Left lung (tissue), 10 donors: ENCODE data around the gene C1GALT1C1. TPM values are rescaled to one million over a fixed set of nuclear protein-coding genes. Genes with fewer than 3 reads are reported as not detected.
A peak's percentile ranks its signal among the peaks of the same experiment; 100 is the strongest.

ENCODE experiments used
- ATAC-seq: fragments of 200-7000 bp; cut with Tn5 transposase; one replicate; pipeline ENCODE4 v1.9.1; 2020; ENCODE audit warnings: moderate library complexity
- DNase-seq, 4 donors: peaks; one replicate each; pipeline ENCODE4 v3.0.0-alpha.2; 2013 to 2020
- H3K27ac ChIP-seq, 2 donors: fragments of 200-600 bp; sonication (generic) in 1 of 2; one replicate each; pipeline versions ENCODE4 v1.5.0 to v1.8.0; 2020 to 2021
- H3K27me3 ChIP-seq, 2 donors: fragments of 200-600 bp; sonication (generic) in 1 of 2; one replicate each; pipeline versions ENCODE4 v1.5.0 to v1.8.0; 2020 to 2021
- H3K36me3 ChIP-seq, 2 donors: fragments of 200-600 bp; sonication (generic) in 1 of 2; one replicate each; pipeline versions ENCODE4 v1.5.0 to v1.8.0; 2020 to 2021
- H3K4me1 ChIP-seq, 2 donors: fragments of 200-600 bp; one replicate each; pipeline ENCODE4 v1.8.0; 2021
- H3K4me3 ChIP-seq, 2 donors: fragments of 200-600 bp; sonication (generic) in 1 of 2; one replicate each; pipeline versions ENCODE4 v1.5.0 to v1.8.0; 2020 to 2021; ENCODE audit warnings: mild to moderate bottlenecking in 1 of 2
- H3K9me3 ChIP-seq, 2 donors: fragments of 200-600 bp; sonication (generic) in 1 of 2; one replicate each; pipeline versions ENCODE4 v1.5.0 to v1.8.0; 2020 to 2021
- CTCF ChIP-seq, 2 donors: fragments of 200-600 bp; sonication (generic) in 1 of 2; IDR thresholded peaks; one replicate each; pipeline versions ENCODE4 v1.5.0 to v1.8.0; 2021; ENCODE audit warnings: antibody characterized with exemption in 2 of 2
- intact Hi-C, 2 donors: fragments of 100-400 bp; cut with DNase I; formaldehyde crosslinking; loops; one replicate each; pipeline versions ENCODE4 v1.11.2 to v1.14.2; 2022
- polyA plus RNA-seq, 6 donors: library from polyadenylated mRNA; unstranded; fragments of 120-200 nt; gene quantifications; one replicate each; pipeline ENCODE4 v1.2.1, GENCODE V29; 2013; ENCODE audit not compliant: insufficient read length in 6 of 6
- total RNA-seq, 2 donors: library from RNA; stranded (reverse); fragmentation: NEBNext Ultra II Directional; extraction: Animal tissue kit (Norgen Biotek cat#: 25700); gene quantifications; one replicate each; pipeline ENCODE4 v1.2.1, GENCODE V29; 2021
- donor health status: DM: no; HTN: yes; CAD: no.
- donor health status: DM: no; HTN: no; CAD: no.

The C1GALT1C1 gene
- total and polyA plus RNA-seq, 8 donors, result 19.9 to 28.3 (median 24.5) TPM

- no peak for TF ChIP-seq CTCF (IDR thresholded peaks at IDR 0.05)
- H3K4me3 ChIP-seq, result no peak overlapping the region
- ATAC-seq, result no peak
- peak in 1 of 4 donors; percentile 21 for DNase-seq
- no peak overlapping the region for H3K27ac ChIP-seq
- peaks cover 0 to 13% of the 10 kb centered on the region in 2 donors for H3K4me1 ChIP-seq
- intact Hi-C loops, result no loop called here
- no peaks in the 10 kb centered on the region for H3K9me3 ChIP-seq
- peaks cover 0 to 5% of the 10 kb centered on the region in 2 donors for H3K36me3 ChIP-seq
- H3K27me3 ChIP-seq, result no peaks in the 10 kb centered on the region
Measured at GRCh38 chrX:120625371-120625770, 4.5 kb downstream of the C1GALT1C1 start.

- no peak for ATAC-seq
- H3K4me1 ChIP-seq, result no peaks in the 10 kb centered on the region
- no peak for TF ChIP-seq CTCF (IDR thresholded peaks at IDR 0.05)
- no peak overlapping the region for H3K27ac ChIP-seq
- H3K36me3 ChIP-seq, result peaks cover 0 to 15% of the 10 kb centered on the region in 2 donors
- H3K4me3 ChIP-seq, result no peak overlapping the region
- no peaks in the 10 kb centered on the region for H3K27me3 ChIP-seq
- no peak for DNase-seq
- intact Hi-C loops, result no loop called here
- H3K9me3 ChIP-seq, result no peaks in the 10 kb centered on the region
Measured at GRCh38 chrX:120617996-120618630, 11.7 kb downstream of the C1GALT1C1 start.

- H3K27me3 ChIP-seq, result no peaks in the 10 kb centered on the region
- peaks cover 0 to 26% of the 10 kb centered on the region in 2 donors for H3K36me3 ChIP-seq
- H3K4me1 ChIP-seq, result no peaks in the 10 kb centered on the region
- TF ChIP-seq CTCF (IDR thresholded peaks at IDR 0.05), result no peak
- no peak overlapping the region for H3K27ac ChIP-seq
- DNase-seq, result no peak
- ATAC-seq, result no peak
- H3K9me3 ChIP-seq, result no peaks in the 10 kb centered on the region
- intact Hi-C loops, result no loop called here
- no peak overlapping the region for H3K4me3 ChIP-seq
Measured at GRCh38 chrX:120614816-120615215, 15.0 kb downstream of the C1GALT1C1 start.

- intact Hi-C loops, result no loop called here
- no peak overlapping the region for H3K27ac ChIP-seq
- no peaks in the 10 kb centered on the region for H3K27me3 ChIP-seq
- ATAC-seq, result no peak
- H3K4me1 ChIP-seq, result no peaks in the 10 kb centered on the region
- no peaks in the 10 kb centered on the region for H3K9me3 ChIP-seq
- H3K4me3 ChIP-seq, result no peak overlapping the region
- H3K36me3 ChIP-seq, result peaks cover 0 to 29% of the 10 kb centered on the region in 2 donors
- DNase-seq, result no peak
- TF ChIP-seq CTCF (IDR thresholded peaks at IDR 0.05), result no peak
Measured at GRCh38 chrX:120612086-120612485, 17.8 kb downstream of the C1GALT1C1 start.

GRCh38 chrX:120604361-120604782 lies 25.5 kb downstream of the C1GALT1C1 start:
- H3K27ac ChIP-seq, result peak overlapping the region; percentile 85 to 91
- no peak for TF ChIP-seq CTCF (IDR thresholded peaks at IDR 0.05)
- peaks cover 0 to 6% of the 10 kb centered on the region in 2 donors for H3K36me3 ChIP-seq
- intact Hi-C loops, result no loop called here
- ATAC-seq, result peak; percentile 77
- H3K9me3 ChIP-seq, result no peaks in the 10 kb centered on the region
- peak in 1 of 4 donors; percentile 32 for DNase-seq
- peaks cover 0 to 3% of the 10 kb centered on the region in 2 donors for H3K4me1 ChIP-seq
- H3K27me3 ChIP-seq, result no peaks in the 10 kb centered on the region
- peak overlapping the region; percentile 37 to 63 for H3K4me3 ChIP-seq
